SK-N-SH (cell line): Measurements from ENCODE around the gene LPP. TPM values are rescaled to one million over a fixed set of nuclear protein-coding genes. Genes with fewer than 3 reads are reported as not detected.

Experiments
- CTCF ChIA-PET: fragments of 300-600, 350-600 bp; formaldehyde crosslinking; extraction: SDS; loops from one replicate; lab custom pipeline; 2021; lab: Yijun Ruan, JAX
- POLR2A ChIA-PET: fragments of 350-600 bp; sonication (Branson Sonifier 250); formaldehyde crosslinking; extraction: SDS; loops from one replicate; lab custom pipeline; 2020; ENCODE audit warnings: antibody characterized with exemption, inconsistent platforms; lab: Yijun Ruan, JAX
- DNase-seq: peaks from one replicate; pipeline ENCODE4 v3.0.0; 2012
- H2AFZ ChIP-seq: fragments of 200-600 bp; sonication (generic); 2 replicates; pipeline ENCODE4 v1.8.1; 2016; ENCODE audit warnings: antibody characterized with exemption, mild to moderate bottlenecking, low read depth
- H3F3A ChIP-seq: fragments of 200-600 bp; sonication (generic); replicated peaks from 2 replicates; pipeline ENCODE3; 2016; ENCODE audit warnings: antibody characterized with exemption, mild to moderate bottlenecking; ENCODE audit not compliant: insufficient read depth
- H3K27ac ChIP-seq, 2 experiments: fragments of 200-500 bp in 1 of 2; fragments of 200-600 bp in 1 of 2; sonication (Bioruptor generic) in 1 of 2; sonication (generic), shearing (Covaris generic) in 1 of 2; 2 replicates each; pipeline versions ENCODE4 v1.5.1 to v1.6.1; 2014 to 2016; ENCODE audit warnings: low read depth in 2 of 2, inconsistent platforms in 1 of 2, low read length in 1 of 2, mild to moderate bottlenecking in 1 of 2, mixed read lengths in 1 of 2
- H3K27me3 ChIP-seq: fragments of 200-600 bp; sonication (generic), shearing (Covaris generic); 2 replicates; pipeline ENCODE4 v1.6.1; 2016; ENCODE audit warnings: mixed run types; ENCODE audit not compliant: insufficient read depth
- H3K36me3 ChIP-seq, 2 experiments: fragments of 200-500 bp in 1 of 2; fragments of 200-600 bp in 1 of 2; sonication (Bioruptor generic) in 1 of 2; sonication (generic) in 1 of 2; replicated peaks in 1 of 2; 2 replicates each; pipeline versions ENCODE3 to v1.5.1; 2014 to 2016; ENCODE audit warnings: low read length in 1 of 2, mild to moderate bottlenecking in 1 of 2; ENCODE audit not compliant: insufficient read depth in 2 of 2, control insufficient read depth in 1 of 2
- H3K4me1 ChIP-seq, 2 experiments: fragments of 200-500 bp in 1 of 2; fragments of 200-600 bp in 1 of 2; sonication (Bioruptor generic) in 1 of 2; sonication (generic), shearing (Covaris generic) in 1 of 2; 2 replicates each; pipeline versions ENCODE4 v1.5.1 to v1.6.1; 2014 to 2016; ENCODE audit warnings: low read depth in 1 of 2, low read length in 1 of 2, mixed run types in 1 of 2; ENCODE audit not compliant: insufficient read depth in 2 of 2, control insufficient read depth in 1 of 2
- H3K4me2 ChIP-seq: fragments of 200-600 bp; sonication (generic), shearing (Covaris generic); 2 replicates; pipeline ENCODE4 v1.6.1; 2017; ENCODE audit warnings: mixed run types
- H3K4me3 ChIP-seq, 2 experiments: fragments of 200-500 bp in 1 of 2; fragments of 200-600 bp in 1 of 2; sonication (Bioruptor generic) in 1 of 2; sonication (generic), shearing (Covaris generic) in 1 of 2; 2 replicates each; pipeline versions ENCODE4 v1.5.1 to v1.8.1; 2014 to 2016; ENCODE audit warnings: low read depth in 2 of 2, inconsistent platforms in 1 of 2, low read length in 1 of 2, mild to moderate bottlenecking in 1 of 2, mixed read lengths in 1 of 2, moderate library complexity in 1 of 2
- H3K79me2 ChIP-seq: fragments of 200-600 bp; sonication (generic); 2 replicates; pipeline ENCODE4 v1.8.1; 2017; ENCODE audit warnings: mild to moderate bottlenecking; ENCODE audit not compliant: insufficient read depth
- H3K9ac ChIP-seq: fragments of 200-600 bp; sonication (generic); 2 replicates; pipeline ENCODE4 v1.6.1; 2017; ENCODE audit warnings: mixed run types
- H3K9me2 ChIP-seq: fragments of 200-600 bp; sonication (generic); 2 replicates; pipeline ENCODE4 v1.6.1; 2017; ENCODE audit warnings: mixed run types
- H3K9me3 ChIP-seq: fragments of 200-600 bp; sonication (generic); 2 replicates; pipeline ENCODE4 v1.6.1; 2017; ENCODE audit warnings: mixed run types, mild to moderate bottlenecking, moderate library complexity
- H4K20me1 ChIP-seq: fragments of 200-600 bp; sonication (generic); 2 replicates; pipeline ENCODE4 v1.6.1; 2017; ENCODE audit warnings: mild to moderate bottlenecking, mixed run types; ENCODE audit not compliant: insufficient read depth
- CTCF ChIP-seq: fragments of 200-600 bp; sonication (generic); IDR thresholded peaks from 2 replicates; pipeline ENCODE4 v1.6.1; 2017; ENCODE audit warnings: antibody characterized with exemption, mild to moderate bottlenecking, moderate library complexity
- FOXJ3 ChIP-seq: sonication (generic); formaldehyde crosslinking; IDR thresholded peaks from 2 replicates; pipeline ENCODE4 v1.5.1; 2020; ENCODE audit warnings: mild to moderate bottlenecking, missing genetic modification reagents
- FOXM1 ChIP-seq: IDR thresholded peaks from 2 replicates; pipeline ENCODE4 v1.4.0; 2012; ENCODE audit warnings: low read depth, mild to moderate bottlenecking
- JUND ChIP-seq: IDR thresholded peaks from 2 replicates; pipeline ENCODE4 v1.4.0; 2012
- MAX ChIP-seq: IDR thresholded peaks from 2 replicates; pipeline ENCODE4 v1.4.0; 2012; ENCODE audit warnings: low read depth
- MEF2A ChIP-seq: IDR thresholded peaks from 2 replicates; pipeline ENCODE4 v1.4.0; 2012; ENCODE audit warnings: low read depth, borderline replicate concordance
- MXI1 ChIP-seq: IDR thresholded peaks from 2 replicates; pipeline ENCODE4 v1.6.1; 2012; ENCODE audit warnings: mild to moderate bottlenecking, low read depth, low read length, improper control_type of control experiment
- RFX5 ChIP-seq: IDR thresholded peaks from 2 replicates; pipeline ENCODE4 v1.6.1; 2012; ENCODE audit warnings: mild to moderate bottlenecking, improper control_type of control experiment, low read length
- USF2 ChIP-seq: fragments of 150-350 bp; IDR thresholded peaks from 2 replicates; pipeline ENCODE4 v1.6.1; 2017; ENCODE audit warnings: antibody characterized with exemption, low read length, low read depth, borderline replicate concordance
- YY1 ChIP-seq: IDR thresholded peaks from 2 replicates; pipeline ENCODE4 v1.4.0; 2012; ENCODE audit warnings: low read depth, mild to moderate bottlenecking
- WGBS: methylation state at CpG from one replicate; pipeline ENCODE4 v1.1.6; 2017; ENCODE audit warnings: low lambda C conversion rate; 5-methylcytosine and 5-hydroxymethylcytosine counted together
- polyA plus RNA-seq, 3 experiments: library from polyadenylated mRNA; depleted of rRNA; stranded (reverse); fragments of >200 nt; gene quantifications; 2 replicates each; pipeline ENCODE4 v1.2.3, GENCODE V29; 2012

Gene LPP
- polyA plus RNA-seq, 1 of the 3 experiments (the other 2 are of a cell fraction): 6.6 TPM

GRCh38 chr3:188605905-188606304, 451.9 kb downstream of the LPP start:
- no peak overlapping the region for H3K4me3 ChIP-seq
- H3K79me2 ChIP-seq: peaks cover 31% of the 10 kb centered on the region
- no peaks in the 10 kb centered on the region for H4K20me1 ChIP-seq
- H3K4me2 ChIP-seq: no peak overlapping the region
- no peaks in the 10 kb centered on the region; a peak in 1 of 4 replicates for H3K4me1 ChIP-seq
- ChIA-PET POLR2A (no interaction called here), CTCF (no interaction called here)
- H3K9ac ChIP-seq: no peak overlapping the region
- H3K9me2 ChIP-seq: no peaks in the 10 kb centered on the region
- H3K9me3 ChIP-seq: peaks cover 7% of the 10 kb centered on the region; the same call in 1 of the 2 replicates
- no peaks in the 10 kb centered on the region for H3K27me3 ChIP-seq
- H3K27ac ChIP-seq: peak overlapping the region in 1 of 2 experiments; percentile 31; a peak in 2 of 4 replicates
- TF ChIP-seq YY1 (no peak), FOXJ3 (CRISPR knock-in tag) (no peak), RFX5 (no peak), FOXM1 (no peak), MEF2A (no peak), MAX (no peak), CTCF (no peak), JUND (no peak), MXI1 (no peak)
- DNase-seq: no peak
- H2AFZ ChIP-seq: no peak overlapping the region
- peaks cover 14 to 29% of the 10 kb centered on the region in 2 experiments for H3K36me3 ChIP-seq
- peaks cover 26% of the 10 kb centered on the region for H3F3A ChIP-seq
- 61% methylated on average over 5 of the region's 5 CpGs for WGBS

DNA sequence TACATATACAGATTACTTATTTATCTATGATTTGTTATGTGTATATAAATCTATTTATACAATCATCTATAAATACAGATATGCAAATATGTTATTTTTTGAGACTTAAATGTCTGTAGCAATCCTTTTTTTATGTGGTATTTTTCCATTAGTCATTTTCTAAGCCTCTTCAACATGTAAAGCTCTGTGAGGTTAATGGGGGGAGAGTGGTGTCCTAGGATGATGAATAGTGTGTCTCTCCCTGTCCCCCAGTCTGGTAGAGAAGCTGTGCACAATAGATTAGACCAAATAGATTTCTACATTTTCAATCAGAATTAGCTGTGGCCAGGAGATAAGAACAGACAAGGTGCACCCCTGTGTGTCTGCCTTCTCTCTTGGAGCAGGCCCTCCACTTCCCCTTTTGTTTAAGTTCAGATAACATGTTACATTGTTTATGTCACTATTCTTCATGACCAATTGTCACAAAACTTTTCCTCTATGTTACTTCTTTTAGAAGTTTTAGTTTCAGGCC, 453.9 kb downstream of the LPP start:
- Histone ChIP-seq H3K36me3 (peaks cover 14 to 43% of the 10 kb centered on the region in 2 experiments), H4K20me1 (no peaks in the 10 kb centered on the region), H3F3A (peaks cover 32% of the 10 kb centered on the region), H2AFZ (no peak overlapping the region), H3K9me2 (no peaks in the 10 kb centered on the region), H3K9ac (no peak overlapping the region), H3K27ac (no peak overlapping the region), H3K9me3 (peaks cover 7% of the 10 kb centered on the region; the same call in 1 of the 2 replicates)
- no peak for DNase-seq
- CTCF ChIA-PET: no interaction called here
- no peak for TF ChIP-seq USF2
- TF ChIP-seq, all 33 proteins: peak for 0
- no peaks in the 10 kb centered on the region; a peak in 1 of 4 replicates for H3K4me1 ChIP-seq
- POLR2A ChIA-PET: no interaction called here
- no peak overlapping the region for H3K4me3 ChIP-seq
- no peak overlapping the region for H3K4me2 ChIP-seq
- H3K79me2 ChIP-seq: peaks cover 35% of the 10 kb centered on the region
- no peaks in the 10 kb centered on the region for H3K27me3 ChIP-seq
